Activated T-helper 2 cell treated with anti-CD3 and anti-CD28 coated beads, Interferon-gamma antibody, Interleukin-2, Interleukin-4, amounts not matched to agents 10 μg/mL and 5 μg/mL and 100 μg/mL, durations not matched to agents 14 hours and 24 hours and 36 hours (primary cell): ENCODE data around the gene TUBB3. TPM values are rescaled to one million over a fixed set of nuclear protein-coding genes. Genes with fewer than 3 reads are reported as not detected.
"Not testable (repeated sequence)": the region's sequence is repeated elsewhere in the genome, so short reads cannot be mapped to it uniquely, and the experiment has no call there.

Experiments
- DNase-seq: peaks from one replicate; pipeline ENCODE4 v3.0.0; 2021; ENCODE audit warnings: low spot score
- H3K27ac Mint-ChIP-seq: one replicate; pipeline ENCODE4 v1.8.0; 2021; ENCODE audit warnings: mixed read lengths
- H3K27me3 Mint-ChIP-seq: one replicate; pipeline ENCODE4 v1.8.0; 2021; ENCODE audit warnings: low read depth, mixed read lengths
- H3K36me3 Mint-ChIP-seq: one replicate; pipeline ENCODE4 v1.8.0; 2021; ENCODE audit warnings: low read depth, mixed read lengths
- H3K4me1 Mint-ChIP-seq: one replicate; pipeline ENCODE4 v1.8.0; 2021; ENCODE audit warnings: low read depth, mixed read lengths
- H3K4me3 Mint-ChIP-seq: one replicate; pipeline ENCODE4 v1.8.0; 2021; ENCODE audit warnings: low read depth, mild to moderate bottlenecking, moderate library complexity, mixed read lengths
- H3K9me3 Mint-ChIP-seq: one replicate; pipeline ENCODE4 v1.8.0; 2021; ENCODE audit warnings: mixed read lengths
- intact Hi-C: fragments of 100-400 bp; cut with micrococcal nuclease; formaldehyde crosslinking; loops from one replicate; pipeline ENCODE4 v1.15.1; 2023
- total RNA-seq: library from RNA; stranded (reverse); gene quantifications from 2 replicates; pipeline ENCODE4 v1.2.3, GENCODE V29; 2022

TUBB3 gene
- total RNA-seq, 1 donor from 2014 or later, result 2.9 TPM

GRCh38 chr16:89958596-89958995 is 35.5 kb downstream of the TUBB3 start:
- no peak overlapping the region for H3K4me3 Mint-ChIP-seq
- intact Hi-C loops, result no loop called here
- no peak for DNase-seq
- H3K36me3 Mint-ChIP-seq, result peaks cover 12% of the 10 kb centered on the region
- H3K27ac Mint-ChIP-seq, result no peak overlapping the region
- H3K27me3 Mint-ChIP-seq, result no peaks in the 10 kb centered on the region
- no peaks in the 10 kb centered on the region for H3K4me1 Mint-ChIP-seq
- no peaks in the 10 kb centered on the region for H3K9me3 Mint-ChIP-seq

- no peaks in the 10 kb centered on the region for H3K9me3 Mint-ChIP-seq
- H3K27ac Mint-ChIP-seq, result no peak overlapping the region
- peaks cover 9% of the 10 kb centered on the region for H3K36me3 Mint-ChIP-seq
- H3K4me3 Mint-ChIP-seq, result no peak overlapping the region
- H3K27me3 Mint-ChIP-seq, result no peaks in the 10 kb centered on the region
- intact Hi-C loops, result no loop called here
- no peak for DNase-seq
- H3K4me1 Mint-ChIP-seq, result no peaks in the 10 kb centered on the region
Measured at GRCh38 chr16:89960966-89961365, 37.8 kb downstream of the TUBB3 start.

GRCh38 chr16:89961920-89962319 is 38.8 kb downstream of the TUBB3 start:
- no peak for DNase-seq
- Mint-ChIP-seq H3K27me3 (no peaks in the 10 kb centered on the region), H3K36me3 (peaks cover 9% of the 10 kb centered on the region), H3K9me3 (no peaks in the 10 kb centered on the region), H3K27ac (no peak overlapping the region), H3K4me3 (no peak overlapping the region), H3K4me1 (no peaks in the 10 kb centered on the region)
- intact Hi-C loops, result no loop called here

- H3K36me3 Mint-ChIP-seq, result peaks cover 8% of the 10 kb centered on the region
- H3K27me3 Mint-ChIP-seq, result no peaks in the 10 kb centered on the region
- H3K27ac Mint-ChIP-seq, result no peak overlapping the region
- no peak for DNase-seq
- H3K9me3 Mint-ChIP-seq, result no peaks in the 10 kb centered on the region
- H3K4me3 Mint-ChIP-seq, result no peak overlapping the region
- intact Hi-C loops, result no loop called here
- no peaks in the 10 kb centered on the region for H3K4me1 Mint-ChIP-seq
Measured at GRCh38 chr16:89962754-89963498, 39.8 kb downstream of the TUBB3 start.

GRCh38 chr16:89964201-89964600 is 41.1 kb downstream of the TUBB3 start:
- Mint-ChIP-seq H3K4me3 (no peak overlapping the region), H3K9me3 (no peaks in the 10 kb centered on the region), H3K27ac (no peak overlapping the region), H3K4me1 (no peaks in the 10 kb centered on the region), H3K36me3 (no peaks in the 10 kb centered on the region), H3K27me3 (no peaks in the 10 kb centered on the region)
- no peak for DNase-seq
- intact Hi-C loops, result no loop called here

GRCh38 chr16:89965447-89966225 is 42.5 kb downstream of the TUBB3 start:
- Mint-ChIP-seq H3K4me1 (no peaks in the 10 kb centered on the region), H3K27ac (no peak overlapping the region), H3K4me3 (no peak overlapping the region), H3K9me3 (peaks cover 5% of the 10 kb centered on the region), H3K27me3 (no peaks in the 10 kb centered on the region), H3K36me3 (peaks cover 11% of the 10 kb centered on the region)
- DNase-seq, result no peak
- intact Hi-C loops, result no loop called here

GRCh38 chr16:89966756-89967155 is 43.6 kb downstream of the TUBB3 start:
- DNase-seq, result no peak
- peaks cover 6% of the 10 kb centered on the region for H3K4me1 Mint-ChIP-seq
- H3K4me3 Mint-ChIP-seq, result no peak overlapping the region
- no peak overlapping the region for H3K27ac Mint-ChIP-seq
- intact Hi-C loops, result no loop called here
- H3K9me3 Mint-ChIP-seq, result peaks cover 10% of the 10 kb centered on the region
- H3K27me3 Mint-ChIP-seq, result no peaks in the 10 kb centered on the region
- H3K36me3 Mint-ChIP-seq, result peaks cover 21% of the 10 kb centered on the region

- not testable (repeated sequence) for H3K27me3 Mint-ChIP-seq, H3K4me1 Mint-ChIP-seq, H3K4me3 Mint-ChIP-seq
Measured at GRCh38 chr16:89967436-89967835, 44.3 kb downstream of the TUBB3 start.

GRCh38 chr16:89968074-89968473 is 44.9 kb downstream of the TUBB3 start:
- H3K4me3 Mint-ChIP-seq, DNase-seq, H3K9me3 Mint-ChIP-seq, H3K27me3 Mint-ChIP-seq, H3K4me1 Mint-ChIP-seq, H3K27ac Mint-ChIP-seq, intact Hi-C loops: not testable (repeated sequence)
- H3K36me3 Mint-ChIP-seq, result peaks cover 22% of the 10 kb centered on the region

More at GRCh38 chr16:89967436-89967835, 44.3 kb downstream of the TUBB3 start:
- H3K27ac Mint-ChIP-seq, DNase-seq, H3K9me3 Mint-ChIP-seq, intact Hi-C loops: not testable (repeated sequence)
- peaks cover 22% of the 10 kb centered on the region for H3K36me3 Mint-ChIP-seq

GRCh38 chr16:89969741-89970410 is 46.7 kb downstream of the TUBB3 start:
- H3K36me3 Mint-ChIP-seq, result peaks cover 30% of the 10 kb centered on the region
- H3K27ac Mint-ChIP-seq, result no peak overlapping the region
- no peak for DNase-seq
- peaks cover 10% of the 10 kb centered on the region for H3K9me3 Mint-ChIP-seq
- H3K4me1 Mint-ChIP-seq, result peaks cover 15% of the 10 kb centered on the region
- H3K27me3 Mint-ChIP-seq, result no peaks in the 10 kb centered on the region
- H3K4me3 Mint-ChIP-seq, result no peak overlapping the region
- intact Hi-C loops, result loop anchor here (5.0 kb wide), 1 partner anchor 268 kb away; the partner anchor contains the start of gene SPATA2L

GRCh38 chr16:89971495-89972243 is 48.5 kb downstream of the TUBB3 start:
- DNase-seq, result no peak

More at GRCh38 chr16:89971495-89972243, 48.5 kb downstream of the TUBB3 start:
- intact Hi-C loops, result loop anchor here (1.0 to 5.0 kb wide), 2 partner anchors 23 to 269 kb away; partner anchors contain the start of genes DEF8 and SPATA2L
- H3K27me3 Mint-ChIP-seq, result no peaks in the 10 kb centered on the region
- peak overlapping the region; percentile 70 for H3K27ac Mint-ChIP-seq
- H3K4me1 Mint-ChIP-seq, result peaks cover 17% of the 10 kb centered on the region
- peaks cover 10% of the 10 kb centered on the region for H3K9me3 Mint-ChIP-seq
- H3K36me3 Mint-ChIP-seq, result peaks cover 31% of the 10 kb centered on the region
- peak overlapping the region; percentile 95 for H3K4me3 Mint-ChIP-seq
